ENCODE data around the gene CEP41.

GRCh38 chr7:130365088-130365487, 75.7 kb downstream of the CEP41 start:
- TF ChIP-seq, protein P1, sequence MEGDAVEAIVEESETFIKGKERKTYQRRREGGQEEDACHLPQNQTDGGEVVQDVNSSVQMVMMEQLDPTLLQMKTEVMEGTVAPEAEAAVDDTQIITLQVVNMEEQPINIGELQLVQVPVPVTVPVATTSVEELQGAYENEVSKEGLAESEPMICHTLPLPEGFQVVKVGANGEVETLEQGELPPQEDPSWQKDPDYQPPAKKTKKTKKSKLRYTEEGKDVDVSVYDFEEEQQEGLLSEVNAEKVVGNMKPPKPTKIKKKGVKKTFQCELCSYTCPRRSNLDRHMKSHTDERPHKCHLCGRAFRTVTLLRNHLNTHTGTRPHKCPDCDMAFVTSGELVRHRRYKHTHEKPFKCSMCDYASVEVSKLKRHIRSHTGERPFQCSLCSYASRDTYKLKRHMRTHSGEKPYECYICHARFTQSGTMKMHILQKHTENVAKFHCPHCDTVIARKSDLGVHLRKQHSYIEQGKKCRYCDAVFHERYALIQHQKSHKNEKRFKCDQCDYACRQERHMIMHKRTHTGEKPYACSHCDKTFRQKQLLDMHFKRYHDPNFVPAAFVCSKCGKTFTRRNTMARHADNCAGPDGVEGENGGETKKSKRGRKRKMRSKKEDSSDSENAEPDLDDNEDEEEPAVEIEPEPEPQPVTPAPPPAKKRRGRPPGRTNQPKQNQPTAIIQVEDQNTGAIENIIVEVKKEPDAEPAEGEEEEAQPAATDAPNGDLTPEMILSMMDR (IDR thresholded peaks at IDR 0.05), result no peak
- TF ChIP-seq POLR2A (IDR thresholded peaks at IDR 0.05), result no peak
